DND-41 (cell line): ENCODE data around the gene CACNA1A.

Experiments
- ATAC-seq: fragments of 200-7000 bp; cut with Tn5 transposase; 3 replicates; pipeline ENCODE4 v1.9.1; 2021; ENCODE audit warnings: low read depth; ENCODE audit not compliant: insufficient read depth
- DNase-seq: peaks from one replicate; pipeline ENCODE4 v3.0.0-alpha.2; 2020
- H2AFZ ChIP-seq: 2 replicates; pipeline ENCODE4 v1.6.0; 2012; ENCODE audit warnings: low read depth, low read length
- H3K27ac ChIP-seq: 2 replicates; pipeline ENCODE4 v1.5.1; 2012; ENCODE audit warnings: low read length, inconsistent platforms
- H3K27me3 ChIP-seq: fragments of 200-600 bp; sonication (generic); 2 replicates; pipeline ENCODE4 v1.6.0; 2012; ENCODE audit warnings: low read length, mild to moderate bottlenecking, inconsistent platforms; ENCODE audit not compliant: insufficient read depth, poor library complexity
- H3K36me3 ChIP-seq: 2 replicates; pipeline ENCODE4 v1.5.1; 2012; ENCODE audit warnings: low read length, inconsistent platforms; ENCODE audit not compliant: insufficient read depth
- H3K4me1 ChIP-seq: 2 replicates; pipeline ENCODE4 v1.5.1; 2012; ENCODE audit warnings: mild to moderate bottlenecking, low read length; ENCODE audit not compliant: insufficient read depth
- H3K4me2 ChIP-seq: 2 replicates; pipeline ENCODE4 v1.6.0; 2012; ENCODE audit warnings: mild to moderate bottlenecking, moderate library complexity, low read length, inconsistent platforms; ENCODE audit not compliant: insufficient read depth
- H3K4me3 ChIP-seq, 2 experiments: fragments of 200-600 bp in 1 of 2; shearing (Covaris generic) in 1 of 2; 2 replicates each; pipeline ENCODE4 v1.5.1; 2012 to 2016; ENCODE audit warnings: inconsistent platforms in 2 of 2, low read length in 2 of 2, mild to moderate bottlenecking in 2 of 2, low read depth in 1 of 2, moderate library complexity in 1 of 2
- H3K79me2 ChIP-seq: 2 replicates; pipeline ENCODE4 v1.6.0; 2012; ENCODE audit warnings: low read length, inconsistent platforms; ENCODE audit not compliant: insufficient read depth
- H3K9ac ChIP-seq: 2 replicates; pipeline ENCODE4 v1.6.0; 2012; ENCODE audit warnings: low read depth, mild to moderate bottlenecking, inconsistent platforms, low read length, moderate library complexity
- H3K9me3 ChIP-seq: 2 replicates; pipeline ENCODE4 v1.5.1; 2012; ENCODE audit warnings: low read length, moderate library complexity, mild to moderate bottlenecking, inconsistent platforms; ENCODE audit not compliant: insufficient read depth, severe bottlenecking
- H4K20me1 ChIP-seq: 2 replicates; pipeline ENCODE4 v1.6.0; 2012; ENCODE audit warnings: low read length; ENCODE audit not compliant: insufficient read depth
- CTCF ChIP-seq: IDR thresholded peaks from 2 replicates; pipeline ENCODE4 v1.5.1; 2012; ENCODE audit warnings: borderline replicate concordance, low read length, moderate library complexity, mild to moderate bottlenecking; ENCODE audit not compliant: poor library complexity, severe bottlenecking; ENCODE audit errors: extremely low read depth
- EZH2 ChIP-seq: IDR thresholded peaks from 3 replicates; pipeline ENCODE4 v1.6.1; 2012; ENCODE audit warnings: borderline replicate concordance, low read depth, mild to moderate bottlenecking, moderate library complexity, low read length, inconsistent platforms; ENCODE audit not compliant: severe bottlenecking

CACNA1A gene

DNA sequence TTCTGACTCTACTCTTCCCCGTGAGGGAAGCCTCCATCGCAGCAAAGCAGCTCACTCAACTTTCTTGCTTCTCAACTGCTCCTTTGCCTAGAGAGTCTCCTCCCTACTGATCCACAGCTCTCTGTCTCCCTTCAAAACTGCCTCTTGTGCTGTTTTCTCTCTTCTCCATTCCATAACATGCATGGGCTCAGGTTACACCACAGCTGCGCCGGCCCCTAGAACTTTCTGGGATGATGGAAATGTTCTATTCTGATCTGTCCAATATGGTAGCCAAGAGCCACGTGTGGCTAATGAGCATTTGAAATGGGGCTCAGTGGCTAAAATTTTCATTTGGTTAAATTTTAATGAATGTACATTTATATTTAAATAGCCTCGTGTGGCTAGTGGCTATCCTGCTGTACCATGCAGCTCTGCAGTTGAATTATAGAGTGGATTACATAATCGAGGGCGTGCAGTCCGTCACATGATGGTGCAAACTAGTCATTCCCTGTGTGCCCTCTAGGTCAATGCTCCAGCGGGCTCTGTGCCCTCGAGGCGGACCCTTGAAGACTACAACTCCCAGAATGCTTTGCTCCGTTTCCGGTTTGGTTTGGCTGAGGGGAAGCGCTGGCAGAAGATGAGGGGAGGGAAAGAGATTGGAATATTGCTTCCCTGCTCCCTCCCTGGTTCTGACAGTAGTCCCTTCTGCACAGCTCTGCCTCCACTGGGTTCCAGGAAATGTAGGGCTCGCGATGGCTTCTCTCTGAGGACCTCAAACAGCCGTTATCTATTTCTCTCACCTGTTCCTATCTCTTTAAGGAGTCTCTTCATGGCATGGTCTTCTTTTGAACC lies 109.8 kb downstream of the CACNA1A start:
- ATAC-seq = no peak
- Histone ChIP-seq H3K4me1 (no peaks in the 10 kb centered on the region), H3K79me2 (no peaks in the 10 kb centered on the region), H3K27me3 (no peaks in the 10 kb centered on the region), H4K20me1 (no peaks in the 10 kb centered on the region), H3K4me3 (no peak overlapping the region), H3K27ac (no peak overlapping the region), H3K36me3 (no peaks in the 10 kb centered on the region), H3K9me3 (no peaks in the 10 kb centered on the region), H3K9ac (no peak overlapping the region), H2AFZ (no peak overlapping the region), H3K4me2 (no peak overlapping the region)
- no peak for DNase-seq
- TF ChIP-seq EZH2 = no peak
- no peak for TF ChIP-seq CTCF

DNA sequence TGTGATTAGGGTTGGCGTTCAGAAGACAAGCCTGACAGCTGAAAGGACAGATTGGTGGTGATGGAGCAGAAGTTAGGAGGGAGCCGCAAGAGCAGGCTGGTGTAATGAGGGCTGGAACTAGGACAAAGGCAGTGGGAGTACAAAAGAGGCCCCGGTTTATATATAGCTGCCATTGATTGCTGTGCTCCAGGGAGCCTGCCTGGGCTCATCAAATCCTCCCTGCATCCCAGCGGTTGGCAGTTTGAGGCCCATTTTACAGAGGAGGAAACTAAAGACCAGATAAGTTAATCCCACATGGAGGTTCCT lies 123.7 kb downstream of the CACNA1A start:
- no peak overlapping the region for H3K9ac ChIP-seq
- no peaks in the 10 kb centered on the region for H3K36me3 ChIP-seq
- ATAC-seq (no peak), DNase-seq (no peak)
- H3K27ac ChIP-seq = no peak overlapping the region
- no peak overlapping the region for H3K4me2 ChIP-seq
- no peaks in the 10 kb centered on the region for H4K20me1 ChIP-seq
- no peaks in the 10 kb centered on the region for H3K79me2 ChIP-seq
- no peak overlapping the region for H3K4me3 ChIP-seq
- H3K27me3 ChIP-seq = no peaks in the 10 kb centered on the region
- TF ChIP-seq CTCF (no peak), EZH2 (no peak)
- no peak overlapping the region for H2AFZ ChIP-seq
- H3K9me3 ChIP-seq = no peaks in the 10 kb centered on the region
- H3K4me1 ChIP-seq = no peaks in the 10 kb centered on the region

- H3K27me3 ChIP-seq = no peaks in the 10 kb centered on the region
- H3K4me1 ChIP-seq = no peaks in the 10 kb centered on the region
- no peaks in the 10 kb centered on the region for H3K9me3 ChIP-seq
- H3K27ac ChIP-seq = no peak overlapping the region
- no peak for ATAC-seq
- no peak overlapping the region for H3K4me3 ChIP-seq
- no peak overlapping the region for H3K9ac ChIP-seq
- TF ChIP-seq CTCF = no peak
- TF ChIP-seq EZH2 = no peak
- no peak overlapping the region for H2AFZ ChIP-seq
- H4K20me1 ChIP-seq = no peaks in the 10 kb centered on the region
- DNase-seq = no peak
- no peaks in the 10 kb centered on the region for H3K79me2 ChIP-seq
- H3K36me3 ChIP-seq = no peaks in the 10 kb centered on the region
- H3K4me2 ChIP-seq = no peak overlapping the region
Observed at GRCh38 chr19:13381827-13382632, 124.2 kb downstream of the CACNA1A start.
